ENCODE data around the gene P2RX6. TPM values are rescaled to one million over a fixed set of nuclear protein-coding genes. Genes with fewer than 3 reads are reported as not detected.

P2RX6 gene
- polyA plus RNA-seq, 1 of the 3 experiments (the other 2 are of a cell fraction): 7.1 TPM

DNA sequence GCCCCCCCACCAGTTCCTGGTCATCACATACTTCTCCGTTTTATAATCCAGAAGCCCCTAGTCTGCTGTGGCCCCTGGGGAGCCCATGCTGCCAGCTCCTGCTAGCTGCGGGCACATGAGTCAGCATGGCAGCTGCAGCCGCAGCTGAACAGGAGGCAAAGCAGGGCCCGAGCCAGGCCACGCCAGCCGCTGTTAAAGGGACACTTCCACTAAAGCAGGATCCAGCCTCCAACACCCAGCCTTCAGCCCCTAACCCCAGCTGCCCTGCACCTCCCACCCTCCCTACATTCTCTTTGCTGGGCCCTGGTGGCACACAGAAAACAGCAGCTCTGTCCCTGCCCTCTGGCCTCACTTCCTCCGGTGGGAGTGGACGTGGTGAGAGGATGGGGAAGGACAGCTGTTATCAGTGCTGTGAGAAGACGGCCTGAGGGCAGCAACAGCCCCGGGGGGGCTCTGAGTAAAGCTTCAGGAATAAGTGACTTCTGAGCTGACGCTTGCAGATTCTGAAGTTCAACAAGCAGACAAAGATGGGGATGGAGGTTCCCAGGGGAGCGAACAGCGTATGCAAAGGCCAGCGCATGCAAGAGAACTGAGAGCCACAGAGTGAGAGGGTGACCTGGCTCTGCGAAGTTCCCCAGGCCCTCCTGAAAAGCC, 30.1 kb downstream of the P2RX6 start:
- peak overlapping the region; percentile 73 to 88 for H3K27ac ChIP-seq (ENCODE audit: low read depth in 2 of 2, low read length in 1 of 2)
- H4K20me1 ChIP-seq (ENCODE audit: insufficient read depth): no peaks in the 10 kb centered on the region
- H3F3A ChIP-seq (replicated peaks; ENCODE audit: insufficient read depth): peaks cover 6% of the 10 kb centered on the region
- POLR2A ChIA-PET: interaction anchor here (0.6 to 2.6 kb wide), 4 partner anchors 30 to 63 kb away, joined by 3 to 11 read pairs (median 7); partner anchors contain the start of genes LZTR1, P2RX6 and THAP7
- no peaks in the 10 kb centered on the region for H3K79me2 ChIP-seq (ENCODE audit: insufficient read depth)
- H3K27me3 ChIP-seq (ENCODE audit: insufficient read depth): no peaks in the 10 kb centered on the region
- peak overlapping the region; percentile 59; the same call in 1 of the 2 replicates for H3K9ac ChIP-seq
- peaks cover 9 to 36% of the 10 kb centered on the region in 2 experiments; a peak in 3 of 4 replicates for H3K4me1 ChIP-seq (ENCODE audit: control insufficient read depth in 1 of 2, insufficient read depth in 2 of 2, low read depth in 1 of 2, low read length in 1 of 2)
- CTCF ChIA-PET: interaction anchor here (0.6 to 1.1 kb wide), 2 partner anchors 23 to 59 kb away, joined by 3 to 4 read pairs; no protein-coding TSS in a partner anchor
- 13% methylated on average over 15 of the region's 15 CpGs for WGBS (ENCODE audit: low lambda C conversion rate)
- peak overlapping the region; percentile 60 to 65 for H3K4me3 ChIP-seq (ENCODE audit: low read depth in 2 of 2, low read length in 1 of 2)
- H3K9me2 ChIP-seq: no peaks in the 10 kb centered on the region
- peak; percentile 64 for DNase-seq
- H3K9me3 ChIP-seq: no peaks in the 10 kb centered on the region
- peak overlapping the region; percentile 91 for H3K4me2 ChIP-seq
- peak overlapping the region; percentile 96 for H2AFZ ChIP-seq (ENCODE audit: low read depth)
- H3K36me3 ChIP-seq (replicated peaks in 1 of 2; ENCODE audit: control insufficient read depth in 1 of 2, insufficient read depth in 2 of 2, low read length in 1 of 2): no peaks in the 10 kb centered on the region
- TF ChIP-seq FOSL2 (IDR thresholded peaks at IDR 0.05; ENCODE audit: borderline replicate concordance, low read depth): peak; percentile 53
- peak; percentile 57 for TF ChIP-seq TCF12 (IDR thresholded peaks at IDR 0.05)
- TF ChIP-seq NFIC (IDR thresholded peaks at IDR 0.05; ENCODE audit: borderline replicate concordance): peak; percentile 27; the same call in 1 of the 2 replicates
- TF ChIP-seq GATA2 (CRISPR knock-in tag; IDR thresholded peaks at IDR 0.05): no peak
- TF ChIP-seq MXI1 (IDR thresholded peaks at IDR 0.05; ENCODE audit: low read depth, low read length): no peak
- TF ChIP-seq, protein P1, sequence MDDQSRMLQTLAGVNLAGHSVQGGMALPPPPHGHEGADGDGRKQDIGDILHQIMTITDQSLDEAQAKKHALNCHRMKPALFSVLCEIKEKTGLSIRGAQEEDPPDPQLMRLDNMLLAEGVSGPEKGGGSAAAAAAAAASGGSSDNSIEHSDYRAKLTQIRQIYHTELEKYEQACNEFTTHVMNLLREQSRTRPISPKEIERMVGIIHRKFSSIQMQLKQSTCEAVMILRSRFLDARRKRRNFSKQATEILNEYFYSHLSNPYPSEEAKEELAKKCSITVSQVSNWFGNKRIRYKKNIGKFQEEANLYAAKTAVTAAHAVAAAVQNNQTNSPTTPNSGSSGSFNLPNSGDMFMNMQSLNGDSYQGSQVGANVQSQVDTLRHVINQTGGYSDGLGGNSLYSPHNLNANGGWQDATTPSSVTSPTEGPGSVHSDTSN (IDR thresholded peaks at IDR 0.05): peak; percentile 15; the same call in 1 of the 2 replicates

DNA sequence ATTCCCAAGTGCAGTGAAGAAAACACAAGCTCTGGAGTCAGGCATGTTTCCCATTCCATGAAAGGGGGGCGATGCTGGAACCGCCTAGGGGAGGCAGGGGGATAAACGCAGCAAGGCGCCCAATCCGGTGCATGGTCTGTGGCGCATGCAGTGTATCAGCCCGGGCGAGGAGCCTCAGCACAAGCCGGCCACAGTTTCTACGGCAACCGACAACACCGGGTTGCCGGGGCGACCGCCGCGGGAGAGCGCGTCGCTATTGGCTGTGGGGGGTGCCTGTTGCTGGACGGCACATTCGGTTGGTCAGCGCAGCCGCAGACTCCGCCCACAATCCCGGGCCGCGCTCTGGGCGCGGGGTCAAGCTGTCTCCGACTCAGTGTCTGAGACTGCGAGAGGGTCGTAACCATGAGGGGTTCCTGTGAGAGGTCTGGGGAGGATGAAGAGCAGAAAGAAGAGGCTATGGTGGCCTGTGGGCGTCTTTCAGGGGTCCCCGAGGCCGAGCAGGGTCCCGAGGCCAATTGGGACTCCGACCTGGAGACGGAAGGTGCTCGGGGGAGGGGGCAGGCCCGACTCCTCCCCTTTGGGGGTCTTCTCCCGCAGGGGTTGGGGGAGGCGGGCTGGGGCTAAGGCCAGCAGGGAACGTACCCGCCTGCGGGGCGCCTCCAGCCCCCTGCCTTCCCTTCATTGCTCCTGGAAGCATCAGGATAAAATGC, 30.8 kb downstream of the P2RX6 start, which contains the start of gene LRRC74B:
Gene LRRC74B (plus strand): TSS at position 362 of the 710 bp plus-strand sequence. CDS start 41 bp downstream, at position 403.
- peak; percentile 97 for DNase-seq
- H3K27ac ChIP-seq (ENCODE audit: low read depth in 2 of 2, low read length in 1 of 2): peak within 1 kb of the TSS; percentile 73 to 88
- WGBS (ENCODE audit: low lambda C conversion rate): 9% methylated on average over 26 of the region's 47 CpGs
- H3K4me3 ChIP-seq (ENCODE audit: low read depth in 2 of 2, low read length in 1 of 2): peak within 1 kb of the TSS; percentile 60 to 65
- peaks cover 9 to 36% of the 10 kb centered on the region in 2 experiments; a peak in 3 of 4 replicates for H3K4me1 ChIP-seq (ENCODE audit: control insufficient read depth in 1 of 2, insufficient read depth in 2 of 2, low read depth in 1 of 2, low read length in 1 of 2)
- no peaks in the 10 kb centered on the region for H4K20me1 ChIP-seq (ENCODE audit: insufficient read depth)
- H3K36me3 ChIP-seq (replicated peaks in 1 of 2; ENCODE audit: control insufficient read depth in 1 of 2, insufficient read depth in 2 of 2, low read length in 1 of 2): no peaks in the 10 kb centered on the region
- POLR2A ChIA-PET: interaction anchor here (0.6 to 2.6 kb wide), 5 partner anchors 25 to 63 kb away, joined by 3 to 11 read pairs (median 6); partner anchors contain the start of genes LZTR1, P2RX6 and THAP7
- peak within 1 kb of the TSS; percentile 96 for H2AFZ ChIP-seq (ENCODE audit: low read depth)
- H3K27me3 ChIP-seq (ENCODE audit: insufficient read depth): no peaks in the 10 kb centered on the region
- peak within 1 kb of the TSS; percentile 59 for H3K9ac ChIP-seq
- H3K9me3 ChIP-seq: no peaks in the 10 kb centered on the region
- H3F3A ChIP-seq (replicated peaks; ENCODE audit: insufficient read depth): peaks cover 6% of the 10 kb centered on the region
- no peaks in the 10 kb centered on the region for H3K79me2 ChIP-seq (ENCODE audit: insufficient read depth)
- H3K4me2 ChIP-seq: peak within 1 kb of the TSS; percentile 91
- CTCF ChIA-PET: interaction anchor here (0.6 to 1.3 kb wide), 3 partner anchors 24 to 129 kb away, joined by 3 to 4 read pairs (median 3); partner anchors contain the start of gene THAP7
- H3K9me2 ChIP-seq: no peaks in the 10 kb centered on the region
- peak; percentile 41 for TF ChIP-seq CHD2 (IDR thresholded peaks at IDR 0.05; ENCODE audit: low read length, partially characterized antibody)
- TF ChIP-seq SIN3A (IDR thresholded peaks at IDR 0.05; ENCODE audit: borderline replicate concordance, low read depth, low read length): peak; percentile 66; the same call in 1 of the 2 replicates
- peak; percentile 14; the same call in 1 of the 2 replicates for TF ChIP-seq GABPA (IDR thresholded peaks at IDR 0.05; ENCODE audit: low read depth)
- TF ChIP-seq, protein P2, sequence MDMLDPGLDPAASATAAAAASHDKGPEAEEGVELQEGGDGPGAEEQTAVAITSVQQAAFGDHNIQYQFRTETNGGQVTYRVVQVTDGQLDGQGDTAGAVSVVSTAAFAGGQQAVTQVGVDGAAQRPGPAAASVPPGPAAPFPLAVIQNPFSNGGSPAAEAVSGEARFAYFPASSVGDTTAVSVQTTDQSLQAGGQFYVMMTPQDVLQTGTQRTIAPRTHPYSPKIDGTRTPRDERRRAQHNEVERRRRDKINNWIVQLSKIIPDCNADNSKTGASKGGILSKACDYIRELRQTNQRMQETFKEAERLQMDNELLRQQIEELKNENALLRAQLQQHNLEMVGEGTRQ (IDR thresholded peaks at IDR 0.05; ENCODE audit: borderline replicate concordance, low read depth, low read length): no peak
- no peak for TF ChIP-seq FOXM1 (IDR thresholded peaks at IDR 0.05; ENCODE audit: low read depth)
- no peak for TF ChIP-seq TAF1 (IDR thresholded peaks at IDR 0.05; ENCODE audit: borderline replicate concordance, low read depth, low read length)
- no peak for TF ChIP-seq RXRA (IDR thresholded peaks at IDR 0.05; ENCODE audit: borderline replicate concordance, low read depth)
- TF ChIP-seq, protein P3, sequence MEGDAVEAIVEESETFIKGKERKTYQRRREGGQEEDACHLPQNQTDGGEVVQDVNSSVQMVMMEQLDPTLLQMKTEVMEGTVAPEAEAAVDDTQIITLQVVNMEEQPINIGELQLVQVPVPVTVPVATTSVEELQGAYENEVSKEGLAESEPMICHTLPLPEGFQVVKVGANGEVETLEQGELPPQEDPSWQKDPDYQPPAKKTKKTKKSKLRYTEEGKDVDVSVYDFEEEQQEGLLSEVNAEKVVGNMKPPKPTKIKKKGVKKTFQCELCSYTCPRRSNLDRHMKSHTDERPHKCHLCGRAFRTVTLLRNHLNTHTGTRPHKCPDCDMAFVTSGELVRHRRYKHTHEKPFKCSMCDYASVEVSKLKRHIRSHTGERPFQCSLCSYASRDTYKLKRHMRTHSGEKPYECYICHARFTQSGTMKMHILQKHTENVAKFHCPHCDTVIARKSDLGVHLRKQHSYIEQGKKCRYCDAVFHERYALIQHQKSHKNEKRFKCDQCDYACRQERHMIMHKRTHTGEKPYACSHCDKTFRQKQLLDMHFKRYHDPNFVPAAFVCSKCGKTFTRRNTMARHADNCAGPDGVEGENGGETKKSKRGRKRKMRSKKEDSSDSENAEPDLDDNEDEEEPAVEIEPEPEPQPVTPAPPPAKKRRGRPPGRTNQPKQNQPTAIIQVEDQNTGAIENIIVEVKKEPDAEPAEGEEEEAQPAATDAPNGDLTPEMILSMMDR (IDR thresholded peaks at IDR 0.05): no peak
- no peak for TF ChIP-seq POLR2AphosphoS5 (IDR thresholded peaks at IDR 0.05; ENCODE audit: low read depth, low read length)
- TF ChIP-seq FOSL2 (IDR thresholded peaks at IDR 0.05; ENCODE audit: borderline replicate concordance, low read depth): no peak
- TF ChIP-seq YY1 (IDR thresholded peaks at IDR 0.05; ENCODE audit: low read depth): no peak
- TF ChIP-seq EP300 (IDR thresholded peaks at IDR 0.05; ENCODE audit: borderline replicate concordance in 1 of 2, low read depth in 1 of 2, low read length in 1 of 2): no peak
- TF ChIP-seq RAD21 (IDR thresholded peaks at IDR 0.05; ENCODE audit: low read length): no peak
- no peak for TF ChIP-seq JUND (IDR thresholded peaks at IDR 0.05)
- TF ChIP-seq RFX5 (IDR thresholded peaks at IDR 0.05; ENCODE audit: low read length): no peak
- no peak for TF ChIP-seq EZH2phosphoT487 (IDR thresholded peaks at IDR 0.05; ENCODE audit: borderline replicate concordance, low read depth)

Measured in SK-N-SH (cell line).